ENCODE measurements around the gene HESX1. TPM values are rescaled to one million over a fixed set of nuclear protein-coding genes. Genes with fewer than 3 reads are reported as not detected.

Gene HESX1
- total and polyA plus RNA-seq, 2 experiments from 2014 or later: 6.4 to 7.0 TPM

DNA sequence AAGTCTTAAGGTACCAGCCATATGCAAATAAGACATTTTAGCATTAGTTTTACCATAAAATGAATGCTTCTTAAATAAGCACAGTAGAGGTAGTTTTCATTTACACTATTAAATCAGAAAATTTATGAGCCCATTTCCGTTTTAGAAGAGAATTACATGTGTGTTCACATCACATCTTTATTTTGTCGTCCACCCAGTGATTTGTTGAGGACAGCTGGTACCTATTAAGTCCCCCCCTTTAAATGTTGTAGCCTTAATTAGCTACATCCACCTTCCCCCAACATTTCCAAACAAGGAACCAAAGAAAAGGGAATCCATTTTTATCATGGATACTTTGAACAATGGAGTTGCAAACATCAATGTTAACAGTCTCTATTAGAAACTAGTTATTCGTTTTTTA, 41.5 kb downstream of the HESX1 start:
- Histone ChIP-seq H3K4me3 (no peak overlapping the region), H3K36me3 (no peaks in the 10 kb centered on the region), H3K4me1 (ENCODE audit: low read depth) (peaks cover 81% of the 10 kb centered on the region), H3K9me3 (ENCODE audit: low read depth) (no peaks in the 10 kb centered on the region), H3K27ac (no peak overlapping the region), H3K27me3 (no peaks in the 10 kb centered on the region)
- DNase-seq (ENCODE audit: low read depth in 1 of 2, low spot score in 1 of 2): no peak
- TF ChIP-seq, protein P1, sequence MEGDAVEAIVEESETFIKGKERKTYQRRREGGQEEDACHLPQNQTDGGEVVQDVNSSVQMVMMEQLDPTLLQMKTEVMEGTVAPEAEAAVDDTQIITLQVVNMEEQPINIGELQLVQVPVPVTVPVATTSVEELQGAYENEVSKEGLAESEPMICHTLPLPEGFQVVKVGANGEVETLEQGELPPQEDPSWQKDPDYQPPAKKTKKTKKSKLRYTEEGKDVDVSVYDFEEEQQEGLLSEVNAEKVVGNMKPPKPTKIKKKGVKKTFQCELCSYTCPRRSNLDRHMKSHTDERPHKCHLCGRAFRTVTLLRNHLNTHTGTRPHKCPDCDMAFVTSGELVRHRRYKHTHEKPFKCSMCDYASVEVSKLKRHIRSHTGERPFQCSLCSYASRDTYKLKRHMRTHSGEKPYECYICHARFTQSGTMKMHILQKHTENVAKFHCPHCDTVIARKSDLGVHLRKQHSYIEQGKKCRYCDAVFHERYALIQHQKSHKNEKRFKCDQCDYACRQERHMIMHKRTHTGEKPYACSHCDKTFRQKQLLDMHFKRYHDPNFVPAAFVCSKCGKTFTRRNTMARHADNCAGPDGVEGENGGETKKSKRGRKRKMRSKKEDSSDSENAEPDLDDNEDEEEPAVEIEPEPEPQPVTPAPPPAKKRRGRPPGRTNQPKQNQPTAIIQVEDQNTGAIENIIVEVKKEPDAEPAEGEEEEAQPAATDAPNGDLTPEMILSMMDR (IDR thresholded peaks at IDR 0.05; ENCODE audit: low read depth, low read length): no peak

DNA sequence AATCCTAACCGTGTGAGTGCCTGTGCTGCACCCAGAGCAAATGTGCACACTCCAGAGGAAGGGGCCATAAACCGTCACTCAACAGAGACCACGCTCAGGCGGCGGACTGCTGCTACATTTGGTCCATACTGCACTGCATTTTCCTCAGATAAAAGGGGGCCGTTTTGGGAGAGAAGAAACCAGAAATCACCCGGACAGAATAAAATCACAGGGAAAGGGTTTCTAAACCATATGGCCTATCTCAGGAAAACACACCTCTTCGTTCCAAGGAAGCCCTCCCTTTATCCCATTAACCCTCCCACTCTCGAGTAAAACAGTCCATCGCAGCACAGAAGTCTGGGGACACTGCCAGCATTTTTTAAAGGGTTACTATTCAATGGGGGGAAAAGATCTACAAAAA, 42.2 kb downstream of the HESX1 start:
- no peak for DNase-seq (ENCODE audit: low read depth in 1 of 2, low spot score in 1 of 2)
- Histone ChIP-seq H3K27ac (no peak overlapping the region), H3K4me1 (ENCODE audit: low read depth) (peaks cover 86% of the 10 kb centered on the region), H3K27me3 (no peaks in the 10 kb centered on the region), H3K4me3 (no peak overlapping the region), H3K9me3 (ENCODE audit: low read depth) (no peaks in the 10 kb centered on the region), H3K36me3 (no peaks in the 10 kb centered on the region)
- TF ChIP-seq, protein P1 (IDR thresholded peaks at IDR 0.05; ENCODE audit: low read depth, low read length): no peak

DNA sequence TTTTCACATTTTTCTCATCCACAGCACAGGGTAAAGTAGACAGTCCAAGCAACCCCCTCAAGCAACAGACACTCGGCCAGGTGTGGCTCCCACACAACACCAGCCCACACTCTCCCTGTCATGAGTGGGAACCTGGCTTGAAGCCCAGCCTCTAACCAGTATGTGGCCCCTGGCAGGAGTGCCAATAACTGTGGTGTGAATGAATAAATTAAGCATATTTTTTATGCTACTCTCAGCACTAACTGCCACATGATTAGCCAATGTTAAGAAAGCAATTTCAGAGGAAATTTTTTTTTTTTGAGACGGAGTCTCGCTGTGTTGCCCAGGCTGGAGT, 44.5 kb downstream of the HESX1 start:
- TF ChIP-seq, protein P1 (IDR thresholded peaks at IDR 0.05; ENCODE audit: low read depth, low read length): no peak
- H3K9me3 ChIP-seq (ENCODE audit: low read depth): no peaks in the 10 kb centered on the region
- H3K27ac ChIP-seq: no peak overlapping the region
- H3K4me1 ChIP-seq (ENCODE audit: low read depth): peaks cover 85% of the 10 kb centered on the region
- DNase-seq (ENCODE audit: low read depth in 1 of 2, low spot score in 1 of 2): no peak
- H3K4me3 ChIP-seq: no peak overlapping the region
- H3K27me3 ChIP-seq: no peaks in the 10 kb centered on the region
- H3K36me3 ChIP-seq: no peaks in the 10 kb centered on the region

DNA sequence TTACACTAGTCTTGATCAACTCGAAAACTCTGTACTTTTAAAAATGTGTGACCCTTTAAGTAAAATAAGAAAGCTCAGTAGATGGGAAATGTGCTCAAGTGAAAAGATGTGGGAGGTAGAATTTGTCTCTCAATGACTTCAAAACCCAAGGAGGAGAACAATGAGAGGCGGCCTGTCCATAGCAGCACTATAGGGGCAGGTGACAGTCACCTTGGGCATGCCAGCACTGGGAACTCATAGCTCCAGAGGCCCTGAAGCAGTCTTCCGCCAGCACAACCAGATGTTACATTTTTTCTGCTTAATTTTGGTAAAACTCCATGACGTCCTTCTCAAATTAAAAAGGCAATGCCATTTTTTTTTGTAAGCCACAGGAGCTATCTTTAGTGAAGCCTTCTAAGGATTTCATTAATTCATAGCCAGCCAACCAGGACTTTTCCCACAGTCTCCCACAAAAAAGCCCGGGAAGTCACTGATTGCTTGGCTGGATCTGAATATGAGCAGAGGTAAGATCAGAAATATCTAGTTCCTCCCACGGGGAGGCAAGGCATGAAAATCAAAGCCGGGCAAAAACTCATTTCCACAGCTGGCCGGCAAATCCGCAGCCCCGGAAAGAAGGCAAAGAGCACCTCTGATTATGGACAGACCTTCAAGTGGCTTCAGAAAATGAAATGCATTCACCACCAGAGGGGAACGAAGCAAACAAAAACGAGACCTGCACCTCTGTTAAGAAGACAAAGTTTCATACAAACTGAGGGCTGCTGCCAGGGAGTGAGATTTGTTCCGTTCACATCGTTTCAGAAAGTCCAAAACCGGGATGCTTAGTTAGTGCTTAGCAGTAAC, 45.1 kb downstream of the HESX1 start:
- H3K27me3 ChIP-seq: no peaks in the 10 kb centered on the region
- TF ChIP-seq, protein P1 (IDR thresholded peaks at IDR 0.05; ENCODE audit: low read depth, low read length): no peak
- peaks cover 82% of the 10 kb centered on the region for H3K4me1 ChIP-seq (ENCODE audit: low read depth)
- H3K4me3 ChIP-seq: no peak overlapping the region
- peak overlapping the region; percentile 29 for H3K27ac ChIP-seq
- no peaks in the 10 kb centered on the region for H3K36me3 ChIP-seq
- DNase-seq (ENCODE audit: low read depth in 1 of 2, low spot score in 1 of 2): no peak
- no peaks in the 10 kb centered on the region for H3K9me3 ChIP-seq (ENCODE audit: low read depth)

DNA sequence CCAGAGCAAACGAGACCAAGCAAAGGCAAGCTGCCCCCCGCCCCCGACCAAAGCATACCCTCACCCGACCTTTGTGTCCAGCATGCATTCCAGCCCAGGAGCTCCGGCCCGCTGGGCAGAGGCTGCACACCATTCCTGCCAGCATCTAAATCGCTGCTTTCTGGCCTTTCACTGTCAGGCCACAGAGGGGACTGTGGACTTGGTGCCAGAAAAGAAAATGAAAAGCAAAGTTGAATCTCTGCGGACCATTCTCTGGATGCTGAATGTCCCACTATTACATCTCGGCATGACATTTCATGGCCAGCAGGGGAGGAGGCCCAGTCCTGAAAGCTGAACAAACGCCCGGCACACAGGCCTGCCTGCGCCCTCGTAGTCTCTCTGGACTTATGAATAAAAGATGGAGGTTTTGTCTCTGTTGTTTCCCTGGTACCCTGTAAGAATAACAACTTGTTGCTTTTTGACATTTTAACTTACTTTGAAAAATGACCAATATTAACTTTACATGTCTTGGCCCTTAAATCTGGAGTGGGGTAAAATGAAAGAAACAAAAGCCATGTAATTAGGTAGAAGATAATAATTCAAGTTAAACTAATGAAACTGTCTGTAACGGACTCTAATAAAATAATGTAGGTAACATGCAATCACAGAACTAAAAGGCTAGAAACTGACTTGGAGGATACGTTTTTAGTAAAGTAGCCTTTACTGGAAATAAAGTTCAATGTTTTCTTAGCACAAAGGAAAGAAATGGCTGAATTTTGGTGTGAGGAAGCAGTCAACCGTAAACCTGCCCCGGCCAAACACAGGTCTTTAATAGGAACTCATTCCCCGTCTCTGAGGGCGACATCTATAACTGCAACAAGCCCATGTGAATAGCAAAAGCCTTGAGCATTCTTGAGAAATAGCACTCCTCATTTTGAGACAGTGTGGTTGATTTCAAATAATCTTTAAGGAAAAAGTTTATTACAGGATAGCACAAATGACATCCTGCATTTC, 47.3 kb downstream of the HESX1 start:
- Histone ChIP-seq H3K4me1 (ENCODE audit: low read depth) (peaks cover 61% of the 10 kb centered on the region), H3K9me3 (ENCODE audit: low read depth) (no peaks in the 10 kb centered on the region), H3K27ac (peak overlapping the region; percentile 55), H3K27me3 (no peaks in the 10 kb centered on the region), H3K4me3 (no peak overlapping the region), H3K36me3 (peaks cover 4% of the 10 kb centered on the region)
- DNase-seq (ENCODE audit: low read depth in 1 of 2, low spot score in 1 of 2): peak in 1 of 2 donors; percentile 25
- TF ChIP-seq, protein P1 (IDR thresholded peaks at IDR 0.05; ENCODE audit: low read depth, low read length): peak; percentile 22

All from cardiac muscle cell (in vitro differentiated cells and primary cell).